PC-9 (cell line): Measurements from ENCODE around the gene KLHDC4. TPM values are rescaled to one million over a fixed set of nuclear protein-coding genes. Genes with fewer than 3 reads are reported as not detected.

Experiments
- BruUV-seq: library from RNA; stranded (reverse); fragments of 400-500 nt; replicated peaks from 2 replicates; lab custom pipeline; 2021; lab: Mats Ljungman, UMichigan
- CTCF ChIA-PET: fragments of 300-600 bp; sonication (Branson Sonifier 250); formaldehyde crosslinking; loops from one replicate; lab custom pipeline; 2022; ENCODE audit warnings: antibody characterized with exemption; lab: Charles Lee
- POLR2A ChIA-PET: fragments of 300-600 bp; sonication (Branson Sonifier 250); formaldehyde crosslinking; loops from one replicate; lab custom pipeline; 2022; ENCODE audit warnings: antibody characterized with exemption; ENCODE audit not compliant: unreplicated experiment; lab: Charles Lee
- DNase-seq, 2 experiments: peaks; one replicate each; pipeline versions ENCODE4 v3.0.0 to v3.0.0-alpha.2; 2015 to 2022; ENCODE audit warnings: mixed read lengths in 1 of 2
- H2AFZ ChIP-seq: fragments of 200-600 bp; sonication (generic); 2 replicates; pipeline ENCODE4 v1.8.1; 2017; ENCODE audit warnings: antibody characterized with exemption
- H3F3A ChIP-seq: fragments of 200-600 bp; sonication (generic); 2 replicates; pipeline ENCODE4 v1.8.1; 2017; ENCODE audit warnings: antibody characterized with exemption, mild to moderate bottlenecking, low read depth; ENCODE audit not compliant: insufficient read depth
- H3K27ac ChIP-seq: fragments of 200-600 bp; sonication (generic); 2 replicates; pipeline ENCODE4 v1.6.1; 2016; ENCODE audit warnings: mixed run types
- H3K27me3 ChIP-seq: fragments of 200-600 bp; sonication (generic); 2 replicates; pipeline ENCODE4 v1.6.1; 2016; ENCODE audit warnings: low read depth, mixed run types; ENCODE audit not compliant: insufficient read depth
- H3K36me3 ChIP-seq: fragments of 200-600 bp; sonication (generic); 2 replicates; pipeline ENCODE4 v1.6.1; 2016; ENCODE audit warnings: low read depth, mixed run types
- H3K4me1 ChIP-seq: fragments of 200-600 bp; sonication (generic); replicated peaks from 2 replicates; pipeline ENCODE4 v1.6.1; 2016; ENCODE audit warnings: mixed run types; ENCODE audit not compliant: insufficient read depth
- H3K4me2 ChIP-seq: fragments of 200-600 bp; sonication (generic); 2 replicates; pipeline ENCODE4 v1.6.1; 2017; ENCODE audit warnings: mixed run types
- H3K4me3 ChIP-seq: fragments of 200-600 bp; sonication (generic); 2 replicates; pipeline ENCODE4 v1.6.1; 2016; ENCODE audit warnings: mixed run types
- H3K79me2 ChIP-seq: fragments of 200-600 bp; sonication (generic); 2 replicates; pipeline ENCODE4 v1.6.1; 2017; ENCODE audit warnings: low read depth, mixed run types
- H3K9me2 ChIP-seq: fragments of 200-600 bp; sonication (generic); 2 replicates; pipeline ENCODE4 v1.8.1; 2017; ENCODE audit warnings: mild to moderate bottlenecking; ENCODE audit not compliant: insufficient read depth
- H3K9me3 ChIP-seq: fragments of 200-600 bp; sonication (generic); 2 replicates; pipeline ENCODE4 v1.8.1; 2016; ENCODE audit warnings: low read depth; ENCODE audit not compliant: insufficient read depth
- H4K20me1 ChIP-seq: fragments of 200-600 bp; sonication (generic); 2 replicates; pipeline ENCODE4 v1.8.1; 2017; ENCODE audit not compliant: insufficient read depth
- CTCF ChIP-seq: fragments of 200-600 bp; sonication (generic); conservative IDR thresholded peaks from 2 replicates; pipeline ENCODE4 v1.6.1; 2017; ENCODE audit warnings: mixed run types, antibody characterized with exemption, mild to moderate bottlenecking, moderate library complexity
- EZH2 ChIP-seq: fragments of 200-600 bp; sonication (generic); IDR thresholded peaks from 2 replicates; pipeline ENCODE4 v1.8.0; 2017; ENCODE audit warnings: antibody characterized with exemption, low read depth
- intact Hi-C: fragments of 100-400 bp; cut with micrococcal nuclease; formaldehyde crosslinking; loops from one replicate; pipeline ENCODE4 v1.10.0; 2022; ENCODE audit not compliant: unreplicated experiment
- total RNA-seq: library from RNA; stranded (reverse); gene quantifications from 2 replicates; pipeline ENCODE4 v1.2.3, GENCODE V29; 2021

Gene KLHDC4
- total RNA-seq, 1 experiment from 2014 or later, result 66.5 TPM

- Histone ChIP-seq H3K79me2 (peaks cover 53% of the 10 kb centered on the region), H3K4me3 (no peak overlapping the region), H3K36me3 (peaks cover 23% of the 10 kb centered on the region; the same call in 1 of the 2 replicates), H3K9me2 (no peaks in the 10 kb centered on the region), H3K9me3 (no peaks in the 10 kb centered on the region), H3K27ac (no peak overlapping the region), H3K4me1 (peaks cover 11% of the 10 kb centered on the region), H3F3A (peaks cover 20% of the 10 kb centered on the region), H3K4me2 (no peak overlapping the region), H3K27me3 (no peaks in the 10 kb centered on the region), H4K20me1 (peaks cover 11% of the 10 kb centered on the region; the same call in 1 of the 2 replicates), H2AFZ (no peak overlapping the region)
- TF ChIP-seq CTCF (no peak), EZH2 (no peak)
- intact Hi-C loops, result no loop called here
- ChIA-PET CTCF (no interaction called here), POLR2A (no interaction called here)
- no peak for DNase-seq
- BruUV-seq, result no TSS peak
Observed at GRCh38 chr16:87762620-87763019, 3.2 kb downstream of the KLHDC4 start.

GRCh38 chr16:87762071-87762571, 3.7 kb downstream of the KLHDC4 start:
- Histone ChIP-seq H2AFZ (no peak overlapping the region), H3K27me3 (no peaks in the 10 kb centered on the region), H3K9me3 (no peaks in the 10 kb centered on the region), H3K27ac (no peak overlapping the region), H4K20me1 (peaks cover 11% of the 10 kb centered on the region; the same call in 1 of the 2 replicates), H3K79me2 (peaks cover 53% of the 10 kb centered on the region), H3K4me3 (no peak overlapping the region), H3K4me1 (peaks cover 11% of the 10 kb centered on the region), H3F3A (peaks cover 19% of the 10 kb centered on the region), H3K9me2 (no peaks in the 10 kb centered on the region), H3K4me2 (no peak overlapping the region), H3K36me3 (peaks cover 23% of the 10 kb centered on the region; the same call in 1 of the 2 replicates)
- no peak for DNase-seq
- TF ChIP-seq EZH2 (no peak), CTCF (no peak)
- intact Hi-C loops, result no loop called here
- ChIA-PET POLR2A (no interaction called here), CTCF (no interaction called here)
- no TSS peak for BruUV-seq

GRCh38 chr16:87761060-87761459, 4.7 kb downstream of the KLHDC4 start:
- CTCF ChIA-PET, result no interaction called here
- no peak overlapping the region for H2AFZ ChIP-seq
- peaks cover 4% of the 10 kb centered on the region; the same call in 1 of the 2 replicates for H3K4me1 ChIP-seq
- H3K9me2 ChIP-seq, result no peaks in the 10 kb centered on the region
- peaks cover 10% of the 10 kb centered on the region for H3F3A ChIP-seq
- no peaks in the 10 kb centered on the region for H3K9me3 ChIP-seq
- H3K4me2 ChIP-seq, result no peak overlapping the region
- TF ChIP-seq CTCF, result no peak
- no peak for TF ChIP-seq EZH2
- no peak overlapping the region for H3K4me3 ChIP-seq
- H4K20me1 ChIP-seq, result peaks cover 11% of the 10 kb centered on the region; the same call in 1 of the 2 replicates
- intact Hi-C loops, result no loop called here
- H3K27ac ChIP-seq, result no peak overlapping the region
- DNase-seq, result no peak
- POLR2A ChIA-PET, result no interaction called here
- H3K27me3 ChIP-seq, result no peaks in the 10 kb centered on the region
- peaks cover 23% of the 10 kb centered on the region; the same call in 1 of the 2 replicates for H3K36me3 ChIP-seq
- no TSS peak for BruUV-seq
- peaks cover 51% of the 10 kb centered on the region for H3K79me2 ChIP-seq
